DOHH2 (cell line): ENCODE measurements around the gene ADGRB2.

Source experiments
- CTCF ChIP-seq: fragments of 200-600 bp; sonication (generic); IDR thresholded peaks from one replicate; pipeline ENCODE4 v1.5.1; 2014; ENCODE audit warnings: antibody characterized with exemption, mild to moderate bottlenecking, low read depth, low read length; ENCODE audit not compliant: poor library complexity, severe bottlenecking
- EZH2phosphoT487 ChIP-seq: fragments of 200-600 bp; sonication (generic); IDR thresholded peaks from 2 replicates; pipeline ENCODE4 v1.6.1; 2017; ENCODE audit warnings: borderline replicate concordance, mild to moderate bottlenecking, antibody characterized with exemption, low read length, moderate library complexity, mixed read lengths

- TF ChIP-seq CTCF: no peak
- no peak for TF ChIP-seq EZH2phosphoT487
These were observed 11.3 kb upstream of the ADGRB2 start for GRCh38 chr1:31775210-31775999.
